ENCODE results near the gene OMP. TPM values are rescaled to one million over a fixed set of nuclear protein-coding genes. Genes with fewer than 3 reads are reported as not detected.

Gene OMP
- total and polyA plus RNA-seq, 2 donors (not counting 3 experiments of a cell fraction or from before 2014, with no cell fraction given): 0.80 TPM; not detected in 1

- Histone ChIP-seq H3K4me2 (ENCODE audit: insufficient read depth, low read length) (no peak overlapping the region), H3K79me2 (ENCODE audit: control insufficient read depth, insufficient read depth, low read length) (no peaks in the 10 kb centered on the region), H3K9ac (replicated peaks; ENCODE audit: extremely low read depth, insufficient read depth, low read length) (no peak overlapping the region), H3K36me3 (ENCODE audit: control insufficient read depth in 2 of 2, extremely low read depth in 1 of 2, insufficient read depth in 2 of 2, low read length in 2 of 2) (no peaks in the 10 kb centered on the region), H3K9me1 (replicated peaks; ENCODE audit: control insufficient read depth, extremely low read depth, insufficient read depth, low read length) (no peaks in the 10 kb centered on the region), H3K27me3 (ENCODE audit: control insufficient read depth in 2 of 2, insufficient read depth in 2 of 2, low read length in 2 of 2) (peaks cover 4 to 9% of the 10 kb centered on the region in 2 experiments), H3K4me3 (replicated peaks in 1 of 3; ENCODE audit: insufficient read depth in 1 of 3, low read depth in 1 of 3, low read length in 3 of 3) (no peak overlapping the region), H3K9me3 (replicated peaks; ENCODE audit: control insufficient read depth, insufficient read depth, low read length) (no peaks in the 10 kb centered on the region), H2AFZ (ENCODE audit: low read depth, low read length) (no peak overlapping the region), H3K27ac (ENCODE audit: insufficient read depth, low read depth, low read length) (no peak overlapping the region), H3K4me1 (ENCODE audit: control insufficient read depth, extremely low read depth, insufficient read depth, low read length) (peaks cover 11% of the 10 kb centered on the region), H4K20me1 (replicated peaks; ENCODE audit: control insufficient read depth, extremely low read depth, insufficient read depth, low read length) (no peaks in the 10 kb centered on the region)
- POLR2A ChIA-PET: no interaction called here
- DNase-seq (ENCODE audit: low read depth, low spot score) (no peak), FAIRE-seq (no peak)
- intact Hi-C loops (cut with micrococcal nuclease) (no loop called here), dilution Hi-C loops (cut with MboI; ENCODE audit: extremely low pct_ligation_motif_present, low sequenced_read_pairs) (no loop called here)
- CTCF ChIA-PET: interaction anchor here (0.7 to 6.4 kb wide), 9 partner anchors 10 to 51 kb away, joined by 3 to 148 read pairs (median 14); no protein-coding TSS in a partner anchor
- BruUV-seq (replicated peaks): no TSS peak
- TF ChIP-seq MAX (IDR thresholded peaks at IDR 0.05; ENCODE audit: insufficient read depth, insufficient read length) (no peak), POLR2A (IDR thresholded peaks at IDR 0.05; ENCODE audit: low read depth, low read length) (no peak), POLR2AphosphoS5 (IDR thresholded peaks at IDR 0.05; ENCODE audit: insufficient read depth, low read depth, low read length) (no peak), GATA2 (IDR thresholded peaks at IDR 0.05; ENCODE audit: insufficient read depth, insufficient read length, low read depth, low read length) (no peak), FOS (IDR thresholded peaks at IDR 0.05; ENCODE audit: borderline replicate concordance, insufficient read depth, low read length) (no peak)
Measured at GRCh38 chr11:77063407-77063806, 39.2 kb upstream of the OMP start.

- Histone ChIP-seq H3K79me2 (ENCODE audit: control insufficient read depth, insufficient read depth, low read length) (no peaks in the 10 kb centered on the region), H3K36me3 (ENCODE audit: control insufficient read depth in 2 of 2, extremely low read depth in 1 of 2, insufficient read depth in 2 of 2, low read length in 2 of 2) (no peaks in the 10 kb centered on the region), H4K20me1 (replicated peaks; ENCODE audit: control insufficient read depth, extremely low read depth, insufficient read depth, low read length) (no peaks in the 10 kb centered on the region), H3K27ac (ENCODE audit: insufficient read depth, low read depth, low read length) (no peak overlapping the region), H3K4me1 (ENCODE audit: control insufficient read depth, extremely low read depth, insufficient read depth, low read length) (peaks cover 11% of the 10 kb centered on the region), H3K4me3 (replicated peaks in 1 of 3; ENCODE audit: insufficient read depth in 1 of 3, low read depth in 1 of 3, low read length in 3 of 3) (no peak overlapping the region), H3K4me2 (ENCODE audit: insufficient read depth, low read length) (no peak overlapping the region), H3K9me1 (replicated peaks; ENCODE audit: control insufficient read depth, extremely low read depth, insufficient read depth, low read length) (no peaks in the 10 kb centered on the region), H2AFZ (ENCODE audit: low read depth, low read length) (no peak overlapping the region), H3K27me3 (ENCODE audit: control insufficient read depth in 2 of 2, insufficient read depth in 2 of 2, low read length in 2 of 2) (peaks cover 4 to 9% of the 10 kb centered on the region in 2 experiments), H3K9me3 (replicated peaks; ENCODE audit: control insufficient read depth, insufficient read depth, low read length) (no peaks in the 10 kb centered on the region), H3K9ac (replicated peaks; ENCODE audit: extremely low read depth, insufficient read depth, low read length) (no peak overlapping the region)
- dilution Hi-C loops (cut with MboI; ENCODE audit: extremely low pct_ligation_motif_present, low sequenced_read_pairs): no loop called here
- DNase-seq (ENCODE audit: low read depth, low spot score) (no peak), FAIRE-seq (no peak)
- intact Hi-C loops (cut with micrococcal nuclease): no loop called here
- TF ChIP-seq FOS (IDR thresholded peaks at IDR 0.05; ENCODE audit: borderline replicate concordance, insufficient read depth, low read length) (no peak), EZH2 (IDR thresholded peaks at IDR 0.05; ENCODE audit: borderline replicate concordance, low read depth, low read length, severe bottlenecking) (no peak), CTCF (IDR thresholded peaks at IDR 0.05; ENCODE audit: extremely low read depth in 1 of 2, insufficient read depth in 1 of 2, low read depth in 1 of 2, low read length in 2 of 2) (no peak)
- POLR2A ChIA-PET: no interaction called here
- CTCF ChIA-PET: interaction anchor here (2.0 to 6.4 kb wide), 6 partner anchors 11 to 38 kb away, joined by 7 to 148 read pairs (median 16); no protein-coding TSS in a partner anchor
- BruUV-seq (replicated peaks): no TSS peak
Measured at GRCh38 chr11:77063861-77064260, 38.8 kb upstream of the OMP start.

Measured in endothelial cell of umbilical vein (primary cell).